ENCODE results near the gene TMEM143.

Gene TMEM143

DNA sequence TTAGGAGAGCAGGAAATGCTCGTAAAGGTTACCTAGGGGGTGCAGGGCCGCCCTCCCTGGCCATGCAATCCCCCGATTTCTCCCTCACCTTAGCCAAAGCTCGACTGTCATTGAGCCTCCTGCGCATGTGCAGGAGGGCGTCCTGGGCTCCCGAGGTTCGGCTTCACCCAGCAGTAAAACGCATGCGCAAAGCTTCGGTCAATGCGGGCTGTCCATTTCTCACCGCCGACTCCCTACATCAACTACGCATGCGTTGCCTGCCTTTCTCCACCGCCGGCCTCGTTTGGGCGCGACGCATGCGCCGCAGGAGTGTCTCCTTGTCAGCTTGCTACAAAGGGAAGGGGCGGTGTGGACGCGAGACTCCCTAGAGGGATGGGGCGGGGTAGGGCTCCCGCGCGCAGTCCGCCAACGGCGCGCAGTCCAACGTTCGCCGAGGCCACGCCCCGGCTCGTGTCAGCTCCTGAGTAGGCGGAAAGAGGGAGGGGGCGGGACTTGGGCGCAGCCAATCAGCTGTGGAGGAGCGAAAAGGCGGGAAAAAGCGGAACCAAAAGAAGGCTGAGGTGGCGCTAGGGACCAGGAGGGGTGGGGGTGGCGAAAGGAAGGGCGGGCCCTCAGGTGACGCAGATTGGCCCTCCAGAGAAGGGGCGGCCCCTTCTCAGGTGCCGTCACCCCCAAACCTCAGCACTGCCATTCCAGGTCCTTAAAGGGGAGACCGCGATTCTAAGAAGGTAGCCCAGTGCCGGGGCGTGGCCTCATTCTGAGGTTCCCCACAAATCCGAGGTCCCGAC, at the start of gene TMEM143, which contains the start of gene SYNGR4:
TSS of gene TMEM143 (minus strand) at position 131 of the 788 bp plus-strand sequence. CDS start at position 111, 20 bp downstream.
TSS of gene SYNGR4 (plus strand) at position 558 of the 788 bp plus-strand sequence. CDS start 1,476 bp downstream, outside the sequence.
- DNase-seq (ENCODE audit: low read depth, low spot score): peak; percentile 96
- ChIA-PET POLR2A (interaction anchor here (0.6 to 1.5 kb wide), 7 partner anchors 9 to 255 kb away, joined by 3 to 15 read pairs (median 4); partner anchors contain the start of genes KDELR1, RPL18 and SPHK2), CTCF (interaction anchor here (0.5 to 3.7 kb wide), 7 partner anchors 10 to 482 kb away, joined by 3 to 19 read pairs (median 4); partner anchors contain the start of gene KDELR1)
- TF ChIP-seq, protein P1, sequence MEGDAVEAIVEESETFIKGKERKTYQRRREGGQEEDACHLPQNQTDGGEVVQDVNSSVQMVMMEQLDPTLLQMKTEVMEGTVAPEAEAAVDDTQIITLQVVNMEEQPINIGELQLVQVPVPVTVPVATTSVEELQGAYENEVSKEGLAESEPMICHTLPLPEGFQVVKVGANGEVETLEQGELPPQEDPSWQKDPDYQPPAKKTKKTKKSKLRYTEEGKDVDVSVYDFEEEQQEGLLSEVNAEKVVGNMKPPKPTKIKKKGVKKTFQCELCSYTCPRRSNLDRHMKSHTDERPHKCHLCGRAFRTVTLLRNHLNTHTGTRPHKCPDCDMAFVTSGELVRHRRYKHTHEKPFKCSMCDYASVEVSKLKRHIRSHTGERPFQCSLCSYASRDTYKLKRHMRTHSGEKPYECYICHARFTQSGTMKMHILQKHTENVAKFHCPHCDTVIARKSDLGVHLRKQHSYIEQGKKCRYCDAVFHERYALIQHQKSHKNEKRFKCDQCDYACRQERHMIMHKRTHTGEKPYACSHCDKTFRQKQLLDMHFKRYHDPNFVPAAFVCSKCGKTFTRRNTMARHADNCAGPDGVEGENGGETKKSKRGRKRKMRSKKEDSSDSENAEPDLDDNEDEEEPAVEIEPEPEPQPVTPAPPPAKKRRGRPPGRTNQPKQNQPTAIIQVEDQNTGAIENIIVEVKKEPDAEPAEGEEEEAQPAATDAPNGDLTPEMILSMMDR (IDR thresholded peaks at IDR 0.05; ENCODE audit: insufficient read depth, low read length, missing control alignments): no peak
- H3K4me3 ChIP-seq (ENCODE audit: low read depth, low read length): peak within 1 kb of the TSS; percentile 81

DNA sequence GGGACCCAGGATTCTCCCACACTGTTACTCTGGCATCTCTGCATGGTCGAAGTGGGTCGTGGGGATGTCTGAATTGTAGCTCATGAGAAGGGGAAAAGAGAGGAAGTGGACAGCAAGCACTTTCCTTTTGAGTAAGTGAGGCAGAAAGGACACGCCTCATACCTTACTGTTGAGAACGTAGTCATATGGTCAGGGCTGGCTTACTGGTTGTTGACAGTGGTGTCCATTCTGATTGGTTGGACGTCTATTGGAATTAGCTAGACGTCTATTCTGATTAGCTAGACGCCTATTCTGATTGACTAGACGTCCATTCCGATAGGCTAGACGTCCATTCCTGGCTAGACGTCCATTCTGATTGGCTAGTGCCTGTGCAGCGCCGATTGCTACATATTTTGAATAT, 42.1 kb upstream of the TMEM143 start:
- TF ChIP-seq, protein P1 (IDR thresholded peaks at IDR 0.05; ENCODE audit: insufficient read depth, low read length, missing control alignments): no peak
- no peak overlapping the region for H3K4me3 ChIP-seq (ENCODE audit: low read depth, low read length)
- DNase-seq (ENCODE audit: low read depth, low spot score): no peak
- POLR2A ChIA-PET: no interaction called here
- CTCF ChIA-PET: interaction anchor here (1.0 to 4.4 kb wide), 2 partner anchors 15 to 139 kb away, joined by 3 to 40 read pairs; partner anchors contain the start of gene KDELR1

DNA sequence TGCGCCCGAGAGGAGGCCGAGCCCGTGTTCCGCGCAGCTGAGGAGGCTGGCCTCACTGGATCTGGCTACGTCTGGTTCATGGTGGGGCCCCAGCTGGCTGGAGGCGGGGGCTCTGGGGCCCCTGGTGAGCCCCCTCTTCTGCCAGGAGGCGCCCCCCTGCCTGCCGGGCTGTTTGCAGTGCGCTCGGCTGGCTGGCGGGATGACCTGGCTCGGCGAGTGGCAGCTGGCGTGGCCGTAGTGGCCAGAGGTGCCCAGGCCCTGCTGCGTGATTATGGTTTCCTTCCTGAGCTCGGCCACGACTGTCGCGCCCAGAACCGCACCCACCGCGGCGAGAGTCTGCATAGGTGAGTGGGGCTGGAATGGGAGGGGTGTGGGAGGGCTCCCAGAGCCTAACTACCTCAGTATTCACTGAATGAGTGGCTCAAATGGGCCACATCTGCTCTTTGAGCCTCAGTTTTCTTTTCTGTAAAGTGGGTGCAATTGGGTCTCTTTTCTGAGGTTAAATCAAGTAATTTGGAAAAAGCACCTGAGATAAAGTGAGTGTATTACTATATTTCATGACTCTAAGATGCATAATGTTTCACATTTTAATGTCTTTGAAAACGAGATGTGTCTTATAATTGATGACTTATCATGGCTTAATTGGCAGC, 41.4 kb upstream of the TMEM143 start:
- CTCF ChIA-PET: interaction anchor here (1.0 to 4.4 kb wide), 2 partner anchors 14 to 138 kb away, joined by 3 to 40 read pairs; partner anchors contain the start of gene KDELR1
- no peak overlapping the region for H3K4me3 ChIP-seq (ENCODE audit: low read depth, low read length)
- POLR2A ChIA-PET: no interaction called here
- no peak for DNase-seq (ENCODE audit: low read depth, low spot score)
- TF ChIP-seq, protein P1 (IDR thresholded peaks at IDR 0.05; ENCODE audit: insufficient read depth, low read length, missing control alignments): no peak

DNA sequence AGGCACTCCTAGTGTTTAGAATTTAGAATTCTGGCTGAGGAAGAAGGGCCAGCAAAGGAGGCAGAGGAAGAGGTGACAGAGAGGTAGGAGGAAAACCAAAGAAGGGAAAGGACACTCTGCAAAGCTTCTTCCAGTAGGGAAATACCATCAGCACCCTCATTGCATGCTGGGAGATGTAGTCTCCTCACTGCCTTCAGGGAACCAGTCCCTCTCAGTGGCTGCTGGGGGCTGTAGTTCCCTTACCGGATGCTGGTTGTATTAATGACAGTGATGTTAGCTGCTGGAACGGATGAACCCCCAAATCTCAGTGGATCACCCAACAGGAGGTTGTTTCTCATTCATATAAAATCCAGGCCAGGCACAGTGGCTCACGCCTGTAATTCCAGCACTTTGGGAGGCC, 39.9 kb upstream of the TMEM143 start:
- CTCF ChIA-PET: interaction anchor here (1.0 to 4.4 kb wide), 4 partner anchors 8 to 86 kb away, joined by 3 to 40 read pairs (median 4); partner anchors contain the start of genes GRIN2D and KDELR1
- POLR2A ChIA-PET: no interaction called here
- TF ChIP-seq, protein P1 (IDR thresholded peaks at IDR 0.05; ENCODE audit: insufficient read depth, low read length, missing control alignments): no peak
- H3K4me3 ChIP-seq (ENCODE audit: low read depth, low read length): no peak overlapping the region
- no peak for DNase-seq (ENCODE audit: low read depth, low spot score)

DNA sequence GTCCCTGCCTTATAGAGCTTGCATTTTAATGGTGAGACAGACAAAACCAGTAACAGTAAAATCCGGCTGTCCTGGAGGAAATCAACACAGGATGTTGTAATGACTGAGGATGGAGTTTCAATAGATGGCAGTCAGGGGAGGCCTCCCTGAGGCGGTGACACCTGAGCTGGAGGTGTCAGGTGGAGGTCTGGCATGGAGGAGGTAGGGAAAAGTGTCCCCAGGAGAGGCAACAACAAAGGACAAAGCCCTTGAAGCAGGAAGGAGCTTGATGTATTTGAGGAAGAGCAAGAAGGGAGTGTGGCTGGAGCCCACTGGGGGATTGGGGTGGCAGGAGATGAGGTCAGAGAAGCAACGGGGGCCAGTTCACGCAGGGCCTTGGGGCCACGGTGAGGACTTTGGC, 37.5 kb upstream of the TMEM143 start:
- CTCF ChIA-PET: interaction anchor here (0.6 to 3.3 kb wide), 7 partner anchors 11 to 229 kb away, joined by 3 to 38 read pairs (median 3); partner anchors contain the start of genes GRWD1 and KDELR1
- POLR2A ChIA-PET: no interaction called here
- no peak for DNase-seq (ENCODE audit: low read depth, low spot score)
- TF ChIP-seq, protein P1 (IDR thresholded peaks at IDR 0.05; ENCODE audit: insufficient read depth, low read length, missing control alignments): no peak
- no peak overlapping the region for H3K4me3 ChIP-seq (ENCODE audit: low read depth, low read length)
